CD14-positive monocyte (primary cell): Measurements from ENCODE around the gene ARHGEF16. TPM values are rescaled to one million over a fixed set of nuclear protein-coding genes. Genes with fewer than 3 reads are reported as not detected.

Experiments
- DNase-seq, 3 donors: peaks; one replicate each; pipeline ENCODE4 v3.0.0-alpha.2; 2011 to 2022
- H2AFZ ChIP-seq: 2 replicates; pipeline ENCODE4 v1.6.0; 2012; ENCODE audit warnings: mild to moderate bottlenecking, low read depth, low read length, inconsistent platforms; ENCODE audit not compliant: insufficient read depth, poor library complexity, severe bottlenecking
- H3K27ac ChIP-seq, 2 donors: 1 replicate in 1 of 2; 2 replicates in 1 of 2; pipeline ENCODE4 v1.5.1; 2012 to 2013; ENCODE audit warnings: low read length in 2 of 2, control low read depth in 1 of 2, inconsistent platforms in 1 of 2, low read depth in 1 of 2, mild to moderate bottlenecking in 1 of 2
- H3K27me3 ChIP-seq, 2 donors: one replicate each; pipeline versions ENCODE4 v1.6.0 to v1.6.1; 2011 to 2013; ENCODE audit warnings: low read length in 2 of 2; ENCODE audit not compliant: control insufficient read depth in 2 of 2, insufficient read depth in 2 of 2
- H3K36me3 ChIP-seq, 2 donors: replicated peaks in 1 of 2; 1 replicate in 1 of 2; 2 replicates in 1 of 2; pipeline versions ENCODE4 v1.5.1 to v1.6.1; 2012 to 2013; ENCODE audit warnings: low read length in 2 of 2, control low read depth in 1 of 2, inconsistent platforms in 1 of 2, mild to moderate bottlenecking in 1 of 2; ENCODE audit not compliant: insufficient read depth in 2 of 2, control insufficient read depth in 1 of 2
- H3K4me1 ChIP-seq, 2 donors: 1 replicate in 1 of 2; 2 replicates in 1 of 2; pipeline versions ENCODE4 v1.5.1 to v1.6.1; 2012 to 2013; ENCODE audit warnings: low read length in 2 of 2, control low read depth in 1 of 2, inconsistent platforms in 1 of 2, mild to moderate bottlenecking in 1 of 2, moderate library complexity in 1 of 2; ENCODE audit not compliant: insufficient read depth in 2 of 2, control insufficient read depth in 1 of 2
- H3K4me2 ChIP-seq: replicated peaks from 2 replicates; pipeline ENCODE3; 2012; ENCODE audit warnings: low read length, moderate library complexity, mild to moderate bottlenecking; ENCODE audit not compliant: poor library complexity, severe bottlenecking; ENCODE audit errors: extremely low read depth
- H3K4me3 ChIP-seq, 3 experiments: fragments of 200-600 bp in 1 of 3; sonication (generic) in 1 of 3; replicated peaks in 1 of 3; 1 replicate in 2 of 3; 2 replicates in 1 of 3; pipeline ENCODE4 v1.5.1; 2011 to 2013; ENCODE audit warnings: low read length in 3 of 3, mild to moderate bottlenecking in 3 of 3, control low read depth in 2 of 3, low read depth in 2 of 3, inconsistent platforms in 1 of 3, moderate library complexity in 1 of 3
- H3K79me2 ChIP-seq: 2 replicates; pipeline ENCODE4 v1.6.0; 2012; ENCODE audit warnings: mild to moderate bottlenecking, control low read depth, inconsistent platforms, low read length, moderate library complexity; ENCODE audit not compliant: insufficient read depth
- H3K9ac ChIP-seq: 2 replicates; pipeline ENCODE4 v1.6.0; 2017; ENCODE audit warnings: low read length, mild to moderate bottlenecking; ENCODE audit not compliant: insufficient read depth, poor library complexity, severe bottlenecking
- H3K9me3 ChIP-seq, 2 donors: replicated peaks in 1 of 2; 1 replicate in 1 of 2; 2 replicates in 1 of 2; pipeline versions ENCODE4 v1.5.1 to v1.6.1; 2012 to 2013; ENCODE audit warnings: low read length in 2 of 2, control low read depth in 1 of 2; ENCODE audit not compliant: control insufficient read depth in 1 of 2, insufficient read depth in 1 of 2
- H4K20me1 ChIP-seq: 2 replicates; pipeline ENCODE4 v1.6.0; 2012; ENCODE audit warnings: mild to moderate bottlenecking, low read length, control low read depth, moderate library complexity; ENCODE audit not compliant: insufficient read depth
- H3K27ac Mint-ChIP-seq, 7 donors: one replicate each; pipeline ENCODE4 v1.8.0; 2020; ENCODE audit warnings: mild to moderate bottlenecking in 7 of 7, mixed read lengths in 7 of 7, moderate library complexity in 6 of 7, inconsistent platforms in 2 of 7
- H3K27me3 Mint-ChIP-seq, 3 donors: one replicate each; pipeline ENCODE4 v1.8.0; 2021 to 2022; ENCODE audit warnings: low read depth in 3 of 3, mild to moderate bottlenecking in 3 of 3, mixed read lengths in 3 of 3, moderate library complexity in 3 of 3, inconsistent platforms in 1 of 3
- H3K36me3 Mint-ChIP-seq, 2 donors: one replicate each; pipeline ENCODE4 v1.8.0; 2020; ENCODE audit warnings: mixed read lengths in 2 of 2, inconsistent platforms in 1 of 2, mild to moderate bottlenecking in 1 of 2
- H3K4me1 Mint-ChIP-seq: one replicate; pipeline ENCODE4 v1.8.0; 2020; ENCODE audit warnings: mild to moderate bottlenecking, mixed read lengths
- H3K4me3 Mint-ChIP-seq, 2 donors: one replicate each; pipeline ENCODE4 v1.8.0; 2020; ENCODE audit warnings: mild to moderate bottlenecking in 2 of 2, mixed read lengths in 2 of 2, moderate library complexity in 1 of 2
- H3K9me3 Mint-ChIP-seq, 7 donors: one replicate each; pipeline ENCODE4 v1.8.0; 2020 to 2022; ENCODE audit warnings: mixed read lengths in 7 of 7, mild to moderate bottlenecking in 6 of 7, moderate library complexity in 6 of 7, inconsistent platforms in 2 of 7
- WGBS: methylation state at CpG from one replicate; pipeline ENCODE4 v1.1.5; 2013; ENCODE audit warnings: missing lambda C conversion rate; ENCODE audit not compliant: insufficient coverage; 5-methylcytosine and 5-hydroxymethylcytosine counted together
- intact Hi-C, 2 donors: fragments of 100-400 bp; cut with micrococcal nuclease; formaldehyde crosslinking; loops; one replicate each; pipeline versions ENCODE4 v1.15.0 to v1.15.1; 2023
- polyA plus RNA-seq, 3 donors: library from polyadenylated mRNA; depleted of rRNA in 1 of 3; unstranded in 2 of 3; stranded (reverse) in 1 of 3; fragments of 300-500 nt in 2 of 3; fragments of >200 nt in 1 of 3; fragmentation: Illumina TruSeq in 2 of 3; gene quantifications; 1 replicate in 2 of 3; 2 replicates in 1 of 3; pipeline ENCODE4 v1.2.3, GENCODE V29; 2012 to 2021
- TF ChIP-seq, protein P1 (sequence below): fragments of 200-600 bp; IDR thresholded peaks from one replicate; pipeline ENCODE4 v1.8.0; 2022; ENCODE audit warnings: antibody characterized with exemption, mild to moderate bottlenecking

ARHGEF16 gene
- polyA plus RNA-seq, 3 donors, result not detected

DNA sequence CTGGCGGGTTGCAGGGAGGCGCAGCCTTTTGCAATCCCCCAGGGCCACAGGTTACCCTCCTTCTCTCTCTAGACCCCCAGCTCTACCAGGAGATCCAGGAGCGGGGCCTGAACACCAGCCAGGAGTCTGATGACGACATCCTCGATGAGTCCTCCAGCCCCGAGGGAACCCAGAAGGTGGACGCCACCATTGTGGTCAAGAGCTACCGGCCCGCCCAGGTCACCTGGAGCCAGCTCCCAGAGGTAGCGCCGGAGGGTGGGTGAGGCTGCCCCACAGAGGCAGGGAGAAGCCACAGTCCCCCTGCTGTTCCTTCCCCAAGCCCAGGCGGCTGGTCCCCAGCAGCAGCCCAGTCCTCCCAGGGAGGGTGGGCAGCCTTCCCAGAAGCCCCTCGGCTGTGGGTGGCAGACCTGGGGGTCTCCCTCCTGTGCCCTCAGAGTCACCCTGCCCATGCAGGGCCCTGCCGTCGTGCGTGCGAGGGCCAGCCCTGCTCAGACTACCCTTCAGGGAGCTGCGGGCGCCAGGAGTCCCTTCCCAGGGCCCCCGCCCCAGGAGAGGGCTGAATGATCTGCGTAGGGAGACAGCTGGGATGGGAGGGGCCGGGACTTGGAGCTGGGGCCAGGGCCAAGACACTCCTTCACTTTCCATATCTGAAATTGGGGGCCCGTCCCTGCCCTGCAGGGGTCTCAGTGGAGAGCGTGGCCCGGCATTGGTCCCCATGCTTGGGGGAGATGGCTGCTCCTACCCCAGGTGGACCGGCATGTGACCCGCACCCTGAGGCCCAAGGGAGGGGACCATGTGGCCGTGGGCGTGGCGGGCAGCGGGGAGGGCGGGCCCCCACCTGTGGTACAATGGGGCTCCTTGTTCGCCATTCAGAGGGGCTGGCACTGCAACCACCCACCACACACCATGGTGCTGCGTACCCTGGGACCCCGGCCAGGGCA is 12.9 kb downstream of the ARHGEF16 start:
- Histone ChIP-seq H3K79me2 (no peaks in the 10 kb centered on the region), H3K4me2 (no peak overlapping the region)
- no peak for DNase-seq

More for the DNA sequence above, 12.9 kb downstream of the ARHGEF16 start:
- Mint-ChIP-seq H3K36me3 (no peaks in the 10 kb centered on the region), H3K27me3 (peaks cover 2 to 3% (median 2%) of the 10 kb centered on the region in 3 donors), H3K4me1 (no peaks in the 10 kb centered on the region), H3K27ac (peak overlapping the region in 1 of 7 donors; percentile 31), H3K4me3 (no peak overlapping the region), H3K9me3 (peaks cover 0 to 1% (median 0%) of the 10 kb centered on the region in 7 donors)
- H3K4me3 ChIP-seq, result no peak overlapping the region
- H4K20me1 ChIP-seq, result no peaks in the 10 kb centered on the region
- no peaks in the 10 kb centered on the region for H3K4me1 ChIP-seq
- H3K27me3 ChIP-seq, result no peaks in the 10 kb centered on the region
- intact Hi-C loops, result no loop called here
- WGBS, result 93% methylated on average over 31 of the region's 35 CpGs
- TF ChIP-seq, protein P1, sequence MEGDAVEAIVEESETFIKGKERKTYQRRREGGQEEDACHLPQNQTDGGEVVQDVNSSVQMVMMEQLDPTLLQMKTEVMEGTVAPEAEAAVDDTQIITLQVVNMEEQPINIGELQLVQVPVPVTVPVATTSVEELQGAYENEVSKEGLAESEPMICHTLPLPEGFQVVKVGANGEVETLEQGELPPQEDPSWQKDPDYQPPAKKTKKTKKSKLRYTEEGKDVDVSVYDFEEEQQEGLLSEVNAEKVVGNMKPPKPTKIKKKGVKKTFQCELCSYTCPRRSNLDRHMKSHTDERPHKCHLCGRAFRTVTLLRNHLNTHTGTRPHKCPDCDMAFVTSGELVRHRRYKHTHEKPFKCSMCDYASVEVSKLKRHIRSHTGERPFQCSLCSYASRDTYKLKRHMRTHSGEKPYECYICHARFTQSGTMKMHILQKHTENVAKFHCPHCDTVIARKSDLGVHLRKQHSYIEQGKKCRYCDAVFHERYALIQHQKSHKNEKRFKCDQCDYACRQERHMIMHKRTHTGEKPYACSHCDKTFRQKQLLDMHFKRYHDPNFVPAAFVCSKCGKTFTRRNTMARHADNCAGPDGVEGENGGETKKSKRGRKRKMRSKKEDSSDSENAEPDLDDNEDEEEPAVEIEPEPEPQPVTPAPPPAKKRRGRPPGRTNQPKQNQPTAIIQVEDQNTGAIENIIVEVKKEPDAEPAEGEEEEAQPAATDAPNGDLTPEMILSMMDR, result no peak
- no peaks in the 10 kb centered on the region for H3K9me3 ChIP-seq
- no peak overlapping the region for H3K9ac ChIP-seq
- H3K27ac ChIP-seq, result no peak overlapping the region
- no peak overlapping the region for H2AFZ ChIP-seq
- H3K36me3 ChIP-seq, result no peaks in the 10 kb centered on the region
